ENCODE measurements around the gene MRPL55. TPM values are rescaled to one million over a fixed set of nuclear protein-coding genes. Genes with fewer than 3 reads are reported as not detected.

The MRPL55 gene
- total RNA-seq, 4 donors from 2014 or later, result 70.1 to 99.6 (median 80.8) TPM

DNA sequence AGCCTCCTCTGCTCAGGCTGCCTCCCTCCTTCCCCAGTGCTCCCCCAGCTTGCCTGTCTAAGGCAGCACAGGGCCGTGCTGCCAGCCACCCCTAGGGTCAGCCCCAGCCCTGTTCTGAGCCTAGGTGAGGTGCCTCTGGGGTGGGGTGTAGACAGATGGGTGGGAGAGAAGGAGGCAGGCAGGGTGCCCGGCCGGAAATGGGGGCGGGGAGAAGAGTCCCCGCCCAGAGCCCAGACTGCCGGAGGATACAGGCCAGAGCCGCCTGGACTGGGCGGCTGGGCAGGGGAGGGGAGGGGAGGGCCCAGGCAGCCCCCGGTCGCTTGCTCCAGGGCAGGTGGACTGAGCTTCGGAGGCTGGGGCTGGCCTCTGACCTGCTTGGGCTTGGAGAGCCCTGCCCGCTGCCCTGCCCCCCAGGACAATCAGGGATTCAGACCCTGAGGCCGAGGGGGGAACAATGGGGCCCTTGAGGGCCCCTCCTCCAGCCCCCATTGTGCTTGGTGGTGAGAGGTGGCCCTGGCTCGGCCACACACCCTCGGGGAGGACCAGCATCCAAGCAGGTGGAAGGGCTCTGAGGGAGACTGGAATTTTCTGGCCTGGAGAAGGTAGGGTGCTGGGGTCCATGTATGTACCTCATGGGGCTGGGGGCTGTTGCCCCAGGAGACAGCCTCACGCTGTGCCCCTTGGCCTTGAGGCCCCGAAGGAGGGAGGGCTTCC, 40.5 kb upstream of the MRPL55 start, which contains the start of gene GJC2:
TSS of gene GJC2 (plus strand) at position 525 of the 714 bp plus-strand sequence. CDS start 7,829 bp downstream, outside the sequence.
- Histone ChIP-seq H3K36me3 (peaks cover 0 to 40% (median 0%) of the 10 kb centered on the region in 3 donors), H3K4me1 (peaks cover 0 to 32% (median 0%) of the 10 kb centered on the region in 4 donors), H3K27ac (peak within 1 kb of the TSS; percentile 47 to 83 (median 76)), H3K4me3 (peak within 1 kb of the TSS in 1 of 4 donors; percentile 35), H3K9me3 (no peaks in the 10 kb centered on the region), H3K27me3 (no peaks in the 10 kb centered on the region)
- TF ChIP-seq CTCF (IDR thresholded peaks at IDR 0.05), result no peak
- no peak for TF ChIP-seq POLR2A (IDR thresholded peaks at IDR 0.05)
- peak in 1 of 3 donors; percentile 46 for DNase-seq

- Histone ChIP-seq H3K4me3 (no peak overlapping the region), H3K36me3 (peaks cover 0 to 40% (median 0%) of the 10 kb centered on the region in 3 donors), H3K27ac (peak overlapping the region; percentile 47 to 83 (median 76)), H3K27me3 (no peaks in the 10 kb centered on the region), H3K4me1 (peaks cover 0 to 38% (median 0%) of the 10 kb centered on the region in 4 donors), H3K9me3 (no peaks in the 10 kb centered on the region)
- TF ChIP-seq POLR2A (IDR thresholded peaks at IDR 0.05), result no peak
- no peak for TF ChIP-seq CTCF (IDR thresholded peaks at IDR 0.05)
- peak in 1 of 3 donors; percentile 31 for DNase-seq
Observed at GRCh38 chr1:228148935-228149405, 39.9 kb upstream of the MRPL55 start.

GRCh38 chr1:228148196-228148861, 39.2 kb upstream of the MRPL55 start:
- TF ChIP-seq CTCF (IDR thresholded peaks at IDR 0.05) (no peak), POLR2A (IDR thresholded peaks at IDR 0.05) (no peak)
- Histone ChIP-seq H3K27me3 (no peaks in the 10 kb centered on the region), H3K36me3 (peaks cover 0 to 40% (median 0%) of the 10 kb centered on the region in 3 donors), H3K9me3 (no peaks in the 10 kb centered on the region), H3K4me1 (peaks cover 0 to 44% (median under 1%) of the 10 kb centered on the region in 4 donors), H3K4me3 (no peak overlapping the region), H3K27ac (peak overlapping the region; percentile 47 to 83 (median 76))
- DNase-seq, result peak in 1 of 3 donors; percentile 38

GRCh38 chr1:228147768-228148167, 38.7 kb upstream of the MRPL55 start:
- no peak for TF ChIP-seq CTCF (IDR thresholded peaks at IDR 0.05)
- no peak for TF ChIP-seq POLR2A (IDR thresholded peaks at IDR 0.05)
- H3K27ac ChIP-seq, result no peak overlapping the region
- peaks cover 0 to 40% (median 0%) of the 10 kb centered on the region in 3 donors for H3K36me3 ChIP-seq
- H3K4me1 ChIP-seq, result peaks cover 0 to 50% (median 5%) of the 10 kb centered on the region in 4 donors
- no peaks in the 10 kb centered on the region for H3K9me3 ChIP-seq
- no peaks in the 10 kb centered on the region for H3K27me3 ChIP-seq
- no peak overlapping the region for H3K4me3 ChIP-seq
- DNase-seq, result no peak

GRCh38 chr1:228147151-228147693, 38.1 kb upstream of the MRPL55 start:
- TF ChIP-seq CTCF (IDR thresholded peaks at IDR 0.05), result no peak
- no peak for TF ChIP-seq POLR2A (IDR thresholded peaks at IDR 0.05)
- H3K4me1 ChIP-seq, result peaks cover under 1 to 55% (median 10%) of the 10 kb centered on the region in 4 donors
- no peaks in the 10 kb centered on the region for H3K27me3 ChIP-seq
- H3K9me3 ChIP-seq, result no peaks in the 10 kb centered on the region
- DNase-seq, result peak in 1 of 3 donors; percentile 41
- H3K27ac ChIP-seq, result no peak overlapping the region
- peaks cover 0 to 40% (median 0%) of the 10 kb centered on the region in 3 donors for H3K36me3 ChIP-seq
- no peak overlapping the region for H3K4me3 ChIP-seq

Data from Peyer's patch (tissue), 4 donors.